Fibroblast of lung (primary cell): ENCODE measurements around the gene VWF.

Experiments
- CTCF ChIP-seq, 2 donors: IDR thresholded peaks in 1 of 2; conservative IDR thresholded peaks in 1 of 2; 1 replicate in 1 of 2; 2 replicates in 1 of 2; pipeline ENCODE4 v1.5.1; 2011 to 2012; ENCODE audit warnings: low read length in 2 of 2, control low read depth in 1 of 2, inconsistent platforms in 1 of 2, low read depth in 1 of 2, mild to moderate bottlenecking in 1 of 2
- EZH2 ChIP-seq: IDR thresholded peaks from 2 replicates; pipeline ENCODE4 v1.5.1; 2012; ENCODE audit warnings: low read length, control low read depth, mild to moderate bottlenecking; ENCODE audit errors: missing control alignments

DNA sequence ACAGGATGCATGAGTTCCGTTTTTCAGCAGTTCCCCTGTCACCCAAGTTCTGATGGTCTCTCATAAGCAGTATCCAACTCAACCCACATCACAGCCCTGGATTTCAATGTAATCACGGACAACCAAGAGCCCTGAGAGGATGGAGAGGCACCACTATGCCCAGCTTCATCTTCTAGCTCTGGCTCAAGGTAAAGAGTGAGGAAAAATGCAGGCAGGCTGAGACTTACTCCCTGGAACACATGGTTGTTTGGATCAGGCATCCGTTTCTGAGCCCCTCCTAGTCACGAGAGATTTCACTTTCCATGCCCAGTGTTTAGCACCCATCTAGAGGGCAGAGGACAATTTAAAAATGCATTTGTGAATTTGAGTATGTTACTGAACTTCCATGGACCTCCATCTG is 224.4 kb downstream of the VWF start:
- no peak for TF ChIP-seq EZH2
- no peak for TF ChIP-seq CTCF (conservative IDR thresholded peaks at IDR 0.05 in 1 of 2, IDR thresholded peaks at IDR 0.05 in 1 of 2; ENCODE audit: low read depth in 1 of 2, low read length in 2 of 2)
